Fibroblast of villous mesenchyme (primary cell): ENCODE data around the gene ENTPD1. TPM values are rescaled to one million over a fixed set of nuclear protein-coding genes. Genes with fewer than 3 reads are reported as not detected.
A peak's percentile ranks its signal among the peaks of the same experiment; 100 is the strongest.
"Not testable (repeated sequence)": the region's sequence is repeated elsewhere in the genome, so short reads cannot be mapped to it uniquely, and the experiment has no call there.

ENCODE experiments used
- DNase-seq: peaks from one replicate; pipeline ENCODE4 v3.0.0-alpha.2; 2010; ENCODE audit warnings: low read depth
- H3K4me3 ChIP-seq: 2 replicates; pipeline ENCODE4 v1.5.1; 2011; ENCODE audit warnings: low read depth, mild to moderate bottlenecking, low read length
- CTCF ChIP-seq: IDR thresholded peaks from 2 replicates; pipeline ENCODE4 v1.5.1; 2012; ENCODE audit warnings: low read depth, mild to moderate bottlenecking, low read length; ENCODE audit not compliant: insufficient read depth
- total RNA-seq: library from RNA; depleted of rRNA; stranded (reverse); fragments of >200 nt; gene quantifications from 2 replicates; pipeline ENCODE4 v1.2.3, GENCODE V29; 2012

The ENTPD1 gene
- total RNA-seq, 1 donor = 0.86 TPM

GRCh38 chr10:95794195-95794594, 38.2 kb downstream of the ENTPD1 start:
- DNase-seq = no peak
- H3K4me3 ChIP-seq = no peak overlapping the region
- no peak for TF ChIP-seq CTCF

- no peak overlapping the region for H3K4me3 ChIP-seq
- TF ChIP-seq CTCF = no peak
- DNase-seq = no peak
Measured at GRCh38 chr10:95795602-95796001, 39.6 kb downstream of the ENTPD1 start.

GRCh38 chr10:95796504-95796903, 40.5 kb downstream of the ENTPD1 start:
- no peak overlapping the region for H3K4me3 ChIP-seq
- no peak for DNase-seq
- no peak for TF ChIP-seq CTCF

- TF ChIP-seq CTCF = no peak
- no peak overlapping the region for H3K4me3 ChIP-seq
- no peak for DNase-seq
Measured at GRCh38 chr10:95798096-95798855, 42.3 kb downstream of the ENTPD1 start.

GRCh38 chr10:95800286-95800685, 44.3 kb downstream of the ENTPD1 start:
- not testable (repeated sequence) for H3K4me3 ChIP-seq
- DNase-seq = peak; percentile 18

GRCh38 chr10:95806687-95807380, 50.9 kb downstream of the ENTPD1 start:
- H3K4me3 ChIP-seq, DNase-seq: not testable (repeated sequence)

- H3K4me3 ChIP-seq, DNase-seq: not testable (repeated sequence)
Measured at GRCh38 chr10:95808705-95809308, 52.8 kb downstream of the ENTPD1 start.

GRCh38 chr10:95809370-95810197, 53.6 kb downstream of the ENTPD1 start:
- DNase-seq = no peak
- no peak for TF ChIP-seq CTCF
- no peak overlapping the region for H3K4me3 ChIP-seq
